H9 (cell line): ENCODE data around the gene CCT2. TPM values are rescaled to one million over a fixed set of nuclear protein-coding genes. Genes with fewer than 3 reads are reported as not detected.

Experiments
- DNase-seq: peaks from one replicate; pipeline ENCODE4 v3.0.0-alpha.2; 2017
- H2AFZ ChIP-seq: one replicate; pipeline ENCODE4 v1.6.1; 2013; ENCODE audit warnings: mild to moderate bottlenecking, low read length, control low read depth, moderate library complexity
- H2AK5ac ChIP-seq: 2 replicates; pipeline ENCODE4 v1.6.1; 2013; ENCODE audit warnings: low read length, control low read depth, mixed read lengths; ENCODE audit not compliant: insufficient read length
- H2BK120ac ChIP-seq: one replicate; pipeline ENCODE4 v1.6.1; 2013; ENCODE audit warnings: low read depth, mild to moderate bottlenecking, low read length, control low read depth, inconsistent platforms; ENCODE audit not compliant: poor library complexity, severe bottlenecking
- H2BK12ac ChIP-seq: 2 replicates; pipeline ENCODE4 v1.6.1; 2013; ENCODE audit warnings: low read length, control low read depth, mixed read lengths, low read depth; ENCODE audit not compliant: insufficient read length
- H2BK15ac ChIP-seq: 2 replicates; pipeline ENCODE4 v1.6.1; 2013; ENCODE audit warnings: low read depth, low read length, control low read depth
- H2BK20ac ChIP-seq: one replicate; pipeline ENCODE4 v1.6.1; 2013; ENCODE audit warnings: low read depth, mild to moderate bottlenecking, low read length, control low read depth, inconsistent platforms; ENCODE audit not compliant: poor library complexity, severe bottlenecking
- H2BK5ac ChIP-seq: 2 replicates; pipeline ENCODE4 v1.6.1; 2013; ENCODE audit warnings: low read length, control low read depth, mixed read lengths; ENCODE audit not compliant: insufficient read length
- H3K14ac ChIP-seq: 2 replicates; pipeline ENCODE4 v1.6.1; 2013; ENCODE audit warnings: low read length, control low read depth; ENCODE audit not compliant: insufficient read depth
- H3K18ac ChIP-seq: 2 replicates; pipeline ENCODE4 v1.6.1; 2013; ENCODE audit warnings: low read depth, mild to moderate bottlenecking, mixed read lengths, low read length, control low read depth; ENCODE audit not compliant: insufficient read length
- H3K23ac ChIP-seq: 2 replicates; pipeline ENCODE4 v1.6.1; 2013; ENCODE audit warnings: low read length, control low read depth, mixed read lengths, low read depth; ENCODE audit not compliant: insufficient read length
- H3K23me2 ChIP-seq: 2 replicates; pipeline ENCODE4 v1.6.1; 2013; ENCODE audit warnings: low read depth, mild to moderate bottlenecking, mixed read lengths, low read length, control low read depth; ENCODE audit not compliant: insufficient read length, poor library complexity, severe bottlenecking
- H3K27ac ChIP-seq: 2 replicates; pipeline ENCODE4 v1.5.1; 2013; ENCODE audit warnings: low read length, control low read depth, mixed read lengths, low read depth; ENCODE audit not compliant: insufficient read length
- H3K27me3 ChIP-seq: 2 replicates; pipeline ENCODE4 v1.6.1; 2013; ENCODE audit warnings: low read length, control low read depth, inconsistent platforms; ENCODE audit not compliant: insufficient read depth
- H3K4ac ChIP-seq: 2 replicates; pipeline ENCODE4 v1.6.1; 2013; ENCODE audit warnings: low read depth, mild to moderate bottlenecking, control low read depth, inconsistent platforms, low read length, moderate library complexity
- H3K4me1 ChIP-seq: 2 replicates; pipeline ENCODE4 v1.6.1; 2013; ENCODE audit warnings: low read length, control low read depth, inconsistent platforms; ENCODE audit not compliant: insufficient read depth
- H3K4me2 ChIP-seq: 2 replicates; pipeline ENCODE4 v1.6.1; 2013; ENCODE audit warnings: low read length, control low read depth, mixed read lengths; ENCODE audit not compliant: insufficient read length, insufficient read depth
- H3K56ac ChIP-seq: 2 replicates; pipeline ENCODE4 v1.6.1; 2013; ENCODE audit warnings: low read depth, mild to moderate bottlenecking, mixed read lengths, low read length, control low read depth; ENCODE audit not compliant: insufficient read length
- H3K79me1 ChIP-seq: 2 replicates; pipeline ENCODE4 v1.6.1; 2013; ENCODE audit warnings: low read depth, mild to moderate bottlenecking, moderate library complexity, low read length, control low read depth, inconsistent platforms; ENCODE audit not compliant: insufficient read depth, poor library complexity, severe bottlenecking
- H3K79me2 ChIP-seq: 2 replicates; pipeline ENCODE4 v1.6.1; 2013; ENCODE audit warnings: low read length, control low read depth, inconsistent platforms; ENCODE audit not compliant: insufficient read depth
- H3K9ac ChIP-seq: 2 replicates; pipeline ENCODE4 v1.6.1; 2013; ENCODE audit warnings: low read length, control low read depth, mixed read lengths; ENCODE audit not compliant: insufficient read length; ENCODE audit errors: extremely low read depth
- H3K9me3 ChIP-seq: one replicate; pipeline ENCODE4 v1.6.1; 2013; ENCODE audit warnings: low read depth, low read length, inconsistent platforms; ENCODE audit not compliant: control insufficient read depth
- H3T11ph ChIP-seq: one replicate; pipeline ENCODE4 v1.6.1; 2013; ENCODE audit warnings: mild to moderate bottlenecking, low read length, control low read depth, inconsistent platforms
- H4K20me1 ChIP-seq: one replicate; pipeline ENCODE4 v1.6.1; 2013; ENCODE audit not compliant: control insufficient read depth, insufficient read length, insufficient read depth
- H4K5ac ChIP-seq: 2 replicates; pipeline ENCODE4 v1.6.1; 2013; ENCODE audit warnings: low read depth, mild to moderate bottlenecking, mixed read lengths, low read length, control low read depth; ENCODE audit not compliant: insufficient read length
- H4K8ac ChIP-seq: replicated peaks from 2 replicates; pipeline ENCODE4 v1.6.1; 2013; ENCODE audit warnings: low read length, control low read depth, mixed read lengths, low read depth; ENCODE audit not compliant: insufficient read length
- H4K91ac ChIP-seq: 2 replicates; pipeline ENCODE4 v1.6.1; 2013; ENCODE audit warnings: low read depth, mild to moderate bottlenecking, moderate library complexity, mixed read lengths, low read length, control low read depth; ENCODE audit not compliant: insufficient read length
- H3K27ac Mint-ChIP-seq, 3 experiments: 2 replicates in 2 of 3; 3 replicates in 1 of 3; pipeline ENCODE4 v1.8.0; 2020 to 2021; ENCODE audit warnings: mixed read lengths in 3 of 3, mild to moderate bottlenecking in 1 of 3, moderate library complexity in 1 of 3
- H3K27me3 Mint-ChIP-seq: 2 replicates; pipeline ENCODE4 v1.8.0; 2021; ENCODE audit warnings: low read depth, mild to moderate bottlenecking, moderate library complexity, mixed read lengths
- H3K36me3 Mint-ChIP-seq, 3 experiments: 2 replicates in 2 of 3; 3 replicates in 1 of 3; pipeline ENCODE4 v1.8.0; 2020 to 2021; ENCODE audit warnings: low read depth in 3 of 3, mixed read lengths in 3 of 3; ENCODE audit not compliant: insufficient read depth in 1 of 3
- H3K4me1 Mint-ChIP-seq, 2 experiments: 2 replicates each; pipeline ENCODE4 v1.8.0; 2020; ENCODE audit warnings: mixed read lengths in 2 of 2
- H3K4me3 Mint-ChIP-seq, 2 experiments: 2 replicates in 1 of 2; 3 replicates in 1 of 2; pipeline ENCODE4 v1.8.0; 2020 to 2021; ENCODE audit warnings: mild to moderate bottlenecking in 2 of 2, mixed read lengths in 2 of 2, moderate library complexity in 1 of 2
- H3K9me3 Mint-ChIP-seq, 2 experiments: 2 replicates in 1 of 2; 3 replicates in 1 of 2; pipeline ENCODE4 v1.8.0; 2020; ENCODE audit warnings: mild to moderate bottlenecking in 2 of 2, mixed read lengths in 2 of 2, moderate library complexity in 1 of 2
- WGBS: extraction: QIAGEN DNeasy Blood & Tissue Kit; methylation state at CpG from one replicate; pipeline ENCODE4 v1.1.7; 2013; ENCODE audit warnings: missing lambda C conversion rate, low lambda C conversion rate, mixed read lengths; ENCODE audit not compliant: insufficient read length; ENCODE audit errors: extremely low coverage; 5-methylcytosine and 5-hydroxymethylcytosine counted together
- total RNA-seq: library from RNA; stranded (reverse); gene quantifications from 2 replicates; pipeline ENCODE4 v1.2.1, GENCODE V29; 2021
- TF ChIP-seq, protein P1 (sequence below): fragments of 200-600 bp; sonication (generic); conservative IDR thresholded peaks from 3 replicates; pipeline ENCODE4 v1.8.0; 2021; ENCODE audit warnings: antibody characterized with exemption, mild to moderate bottlenecking

Gene CCT2
- total RNA-seq, 1 experiment from 2014 or later: 405 TPM

DNA sequence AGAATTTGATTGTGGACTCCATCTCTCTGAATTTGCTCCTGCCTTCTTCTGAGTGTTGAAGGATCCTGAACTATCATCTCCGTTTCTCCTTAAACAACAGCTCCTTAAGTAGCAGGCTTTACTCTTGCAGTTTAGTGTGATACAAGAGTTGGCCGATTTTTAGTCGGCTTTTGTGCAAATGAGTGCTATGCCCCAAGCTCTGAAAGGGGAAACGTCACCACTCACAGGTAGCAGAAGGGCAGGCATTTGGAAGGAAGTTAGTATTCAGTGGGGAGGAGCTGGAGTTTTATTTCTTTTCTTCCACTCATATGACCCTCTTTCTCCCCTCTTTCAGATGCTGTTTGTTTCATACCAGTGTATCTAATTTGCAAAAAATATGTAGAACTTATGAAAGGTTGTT lies 61.9 kb downstream of the CCT2 start:
- Histone ChIP-seq H3K79me1 (no peaks in the 10 kb centered on the region), H2BK120ac (no peak overlapping the region), H3K56ac (no peak overlapping the region), H2BK15ac (no peak overlapping the region), H4K20me1 (no peaks in the 10 kb centered on the region), H4K5ac (no peak overlapping the region), H3T11ph (no peak overlapping the region), H2AFZ (no peak overlapping the region), H3K4ac (no peak overlapping the region), H3K4me2 (no peak overlapping the region), H3K9me3 (no peaks in the 10 kb centered on the region), H3K79me2 (no peaks in the 10 kb centered on the region), H3K18ac (no peak overlapping the region), H4K8ac (no peak overlapping the region), H2AK5ac (no peak overlapping the region), H2BK20ac (no peak overlapping the region), H3K4me1 (no peaks in the 10 kb centered on the region), H2BK5ac (no peak overlapping the region), H3K14ac (no peak overlapping the region), H3K9ac (no peak overlapping the region), H3K27me3 (no peaks in the 10 kb centered on the region), H4K91ac (no peak overlapping the region), H3K27ac (no peak overlapping the region), H3K23me2 (no peaks in the 10 kb centered on the region), H2BK12ac (no peak overlapping the region), H3K23ac (no peak overlapping the region)
- TF ChIP-seq, protein P1, sequence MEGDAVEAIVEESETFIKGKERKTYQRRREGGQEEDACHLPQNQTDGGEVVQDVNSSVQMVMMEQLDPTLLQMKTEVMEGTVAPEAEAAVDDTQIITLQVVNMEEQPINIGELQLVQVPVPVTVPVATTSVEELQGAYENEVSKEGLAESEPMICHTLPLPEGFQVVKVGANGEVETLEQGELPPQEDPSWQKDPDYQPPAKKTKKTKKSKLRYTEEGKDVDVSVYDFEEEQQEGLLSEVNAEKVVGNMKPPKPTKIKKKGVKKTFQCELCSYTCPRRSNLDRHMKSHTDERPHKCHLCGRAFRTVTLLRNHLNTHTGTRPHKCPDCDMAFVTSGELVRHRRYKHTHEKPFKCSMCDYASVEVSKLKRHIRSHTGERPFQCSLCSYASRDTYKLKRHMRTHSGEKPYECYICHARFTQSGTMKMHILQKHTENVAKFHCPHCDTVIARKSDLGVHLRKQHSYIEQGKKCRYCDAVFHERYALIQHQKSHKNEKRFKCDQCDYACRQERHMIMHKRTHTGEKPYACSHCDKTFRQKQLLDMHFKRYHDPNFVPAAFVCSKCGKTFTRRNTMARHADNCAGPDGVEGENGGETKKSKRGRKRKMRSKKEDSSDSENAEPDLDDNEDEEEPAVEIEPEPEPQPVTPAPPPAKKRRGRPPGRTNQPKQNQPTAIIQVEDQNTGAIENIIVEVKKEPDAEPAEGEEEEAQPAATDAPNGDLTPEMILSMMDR: no peak
- H3K36me3 Mint-ChIP-seq: no peaks in the 10 kb centered on the region
- no peak overlapping the region for H3K4me3 Mint-ChIP-seq
- no peaks in the 10 kb centered on the region for H3K9me3 Mint-ChIP-seq
- no peak for DNase-seq
- WGBS: no CpG with 5 or more reads among the region's 4 CpGs
- H3K27ac Mint-ChIP-seq: no peak overlapping the region
- H3K4me1 Mint-ChIP-seq: no peaks in the 10 kb centered on the region
- no peaks in the 10 kb centered on the region; the same call in 1 of the 2 replicates for H3K27me3 Mint-ChIP-seq
